GM06990 (cell line): ENCODE results near the gene ZYX.

Experiments used
- DNase-seq: peaks from one replicate; pipeline ENCODE4 v3.0.0-alpha.2; 2011; ENCODE audit not compliant: insufficient read length; ENCODE audit errors: extremely low read depth
- H3K27me3 ChIP-seq: replicated peaks from 2 replicates; pipeline ENCODE4 v1.6.0; 2011; ENCODE audit warnings: low read length; ENCODE audit not compliant: control insufficient read depth, insufficient read depth
- H3K36me3 ChIP-seq: 2 replicates; pipeline ENCODE4 v1.5.1; 2011; ENCODE audit warnings: low read length; ENCODE audit not compliant: control insufficient read depth, insufficient read depth
- H3K4me3 ChIP-seq: replicated peaks from 2 replicates; pipeline ENCODE4 v1.5.1; 2011; ENCODE audit warnings: low read depth, mild to moderate bottlenecking, control low read depth, low read length
- CTCF ChIP-seq: IDR thresholded peaks from 2 replicates; pipeline ENCODE4 v1.5.1; 2011; ENCODE audit warnings: low read length, control low read depth, mild to moderate bottlenecking, inconsistent platforms; ENCODE audit not compliant: insufficient read depth, poor library complexity, severe bottlenecking

The ZYX gene

GRCh38 chr7:143354376-143354775 is 26.8 kb upstream of the ZYX start:
- no peaks in the 10 kb centered on the region for H3K36me3 ChIP-seq
- DNase-seq = no peak
- no peak for TF ChIP-seq CTCF
- H3K4me3 ChIP-seq = no peak overlapping the region
- peaks cover 3% of the 10 kb centered on the region for H3K27me3 ChIP-seq

GRCh38 chr7:143354965-143355364 is 26.2 kb upstream of the ZYX start:
- TF ChIP-seq CTCF = no peak
- peaks cover 3% of the 10 kb centered on the region; the same call in 1 of the 2 replicates for H3K27me3 ChIP-seq

GRCh38 chr7:143355450-143356385 is 25.4 kb upstream of the ZYX start:
- Histone ChIP-seq H3K4me3 (no peak overlapping the region), H3K36me3 (no peaks in the 10 kb centered on the region), H3K27me3 (peaks cover 3% of the 10 kb centered on the region; the same call in 1 of the 2 replicates)
- DNase-seq = no peak
- no peak for TF ChIP-seq CTCF

More at GRCh38 chr7:143354965-143355364, 26.2 kb upstream of the ZYX start:
- no peak for DNase-seq
- H3K36me3 ChIP-seq = no peaks in the 10 kb centered on the region
- H3K4me3 ChIP-seq = no peak overlapping the region

GRCh38 chr7:143356414-143357050 is 24.6 kb upstream of the ZYX start:
- no peak for DNase-seq
- H3K4me3 ChIP-seq = no peak overlapping the region
- peaks cover 3% of the 10 kb centered on the region; the same call in 1 of the 2 replicates for H3K27me3 ChIP-seq
- TF ChIP-seq CTCF = no peak
- no peaks in the 10 kb centered on the region for H3K36me3 ChIP-seq

- no peak for TF ChIP-seq CTCF
- Histone ChIP-seq H3K27me3 (peaks cover 6% of the 10 kb centered on the region), H3K36me3 (no peaks in the 10 kb centered on the region), H3K4me3 (no peak overlapping the region)
- no peak for DNase-seq
Observed at GRCh38 chr7:143358626-143359025, 22.5 kb upstream of the ZYX start.
